Gastrocnemius medialis (tissue), 4 donors: ENCODE data around the gene TDO2. TPM values are rescaled to one million over a fixed set of nuclear protein-coding genes. Genes with fewer than 3 reads are reported as not detected.

Experiments used
- ATAC-seq, 2 donors: fragments of 150-250 bp; one replicate each; pipeline ENCODE4 v1.9.1; 2016
- DNase-seq, 2 donors: peaks; one replicate each; pipeline ENCODE4 v3.0.0-alpha.2; 2019
- H3K27ac ChIP-seq, 4 donors: fragments of 200-600 bp; sonication (generic); 1 replicate in 1 of 4; 2 replicates in 3 of 4; pipeline ENCODE4 v1.5.1; 2016 to 2018; ENCODE audit warnings: mild to moderate bottlenecking in 2 of 4, moderate library complexity in 1 of 4
- H3K27me3 ChIP-seq, 3 donors: fragments of 200-600 bp; sonication (generic) in 2 of 3; 1 replicate in 1 of 3; 2 replicates in 2 of 3; pipeline versions ENCODE4 v1.5.1 to v1.6.0; 2016 to 2019; ENCODE audit warnings: mild to moderate bottlenecking in 1 of 3, moderate library complexity in 1 of 3
- H3K36me3 ChIP-seq, 2 donors: fragments of 200-600 bp; sonication (generic) in 1 of 2; one replicate each; pipeline ENCODE4 v1.5.1; 2017 to 2018
- H3K4me1 ChIP-seq, 2 donors: fragments of 200-600 bp; sonication (generic) in 1 of 2; one replicate each; pipeline ENCODE4 v1.5.1; 2016 to 2017; ENCODE audit warnings: mild to moderate bottlenecking in 2 of 2
- H3K4me3 ChIP-seq, 4 donors: fragments of 200-600 bp; sonication (generic) in 3 of 4; 1 replicate in 1 of 4; 2 replicates in 3 of 4; pipeline ENCODE4 v1.5.1; 2016 to 2019; ENCODE audit warnings: mild to moderate bottlenecking in 2 of 4
- H3K9me3 ChIP-seq, 3 donors: fragments of 200-600 bp; sonication (generic) in 2 of 3; 1 replicate in 1 of 3; 2 replicates in 2 of 3; pipeline ENCODE4 v1.5.1; 2016 to 2019
- CTCF ChIP-seq, 5 experiments: fragments of 450-650 bp in 3 of 5; fragments of 200-600 bp in 2 of 5; sonication (generic) in 2 of 5; IDR thresholded peaks in 4 of 5; conservative IDR thresholded peaks in 1 of 5; 1 replicate in 4 of 5; 2 replicates in 1 of 5; pipeline ENCODE4 v1.5.1; 2016 to 2019; ENCODE audit warnings: antibody characterized with exemption in 5 of 5, mild to moderate bottlenecking in 3 of 5, moderate library complexity in 3 of 5
- POLR2A ChIP-seq, 2 donors: fragments of 450-650 bp; IDR thresholded peaks; one replicate each; pipeline ENCODE4 v1.6.1; 2017; ENCODE audit warnings: antibody characterized with exemption in 2 of 2, mild to moderate bottlenecking in 2 of 2, moderate library complexity in 2 of 2
- in situ Hi-C, 4 donors: fragments of 200-750 bp; cut with MboI; loops; one replicate each; pipeline versions ENCODE4 v1.15.0 to v1.8.0; 2017; ENCODE audit warnings: low sequenced_read_pairs in 4 of 4
- intact Hi-C: fragments of 100-400 bp; cut with DNase I; formaldehyde crosslinking; loops from one replicate; pipeline ENCODE4 v1.15.1; 2023; ENCODE audit warnings: low total_unique reads
- total RNA-seq, 4 donors: library from RNA; depleted of rRNA; stranded (reverse); fragments of >200 nt; gene quantifications; one replicate each; pipeline versions ENCODE4 v1.1.0 to v1.2.3, GENCODE V29; 2016

TDO2 gene
- total RNA-seq, 4 donors from 2014 or later: 0.62 to 2.0 TPM; not detected in 2

DNA sequence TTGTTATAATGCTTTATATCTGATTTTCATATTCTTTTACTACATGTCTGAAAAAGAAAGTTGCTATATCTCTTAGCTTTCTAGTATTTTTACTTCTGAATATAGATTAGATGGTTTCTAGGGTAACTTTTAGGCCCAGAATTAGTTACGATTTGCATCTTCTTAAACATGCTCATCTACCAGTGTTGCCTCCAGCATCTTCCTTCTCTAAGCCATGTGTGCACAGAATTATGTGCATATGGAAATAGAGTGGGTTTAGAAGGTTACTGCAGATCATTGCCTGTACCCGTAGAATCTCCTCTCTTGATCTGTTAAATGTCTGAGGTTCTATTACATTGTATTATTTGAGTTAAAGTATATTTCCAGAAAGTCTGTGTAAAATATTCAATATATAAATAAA lies 2.5 kb upstream of the TDO2 start:
- Histone ChIP-seq H3K27me3 (no peaks in the 10 kb centered on the region), H3K36me3 (no peaks in the 10 kb centered on the region), H3K4me3 (no peak overlapping the region), H3K27ac (no peak overlapping the region), H3K9me3 (no peaks in the 10 kb centered on the region), H3K4me1 (no peaks in the 10 kb centered on the region)
- in situ Hi-C loops: no loop called here
- intact Hi-C loops: no loop called here
- DNase-seq (no peak), ATAC-seq (no peak)
- TF ChIP-seq POLR2A (IDR thresholded peaks at IDR 0.05) (no peak), CTCF (IDR thresholded peaks at IDR 0.05 in 4 of 5, conservative IDR thresholded peaks at IDR 0.05 in 1 of 5) (no peak)

GRCh38 chr4:155904331-155904730 lies 835 bp downstream of the TDO2 start:
- Histone ChIP-seq H3K27me3 (no peaks in the 10 kb centered on the region), H3K4me1 (peaks cover 0 to 7% of the 10 kb centered on the region in 2 donors), H3K27ac (no peak overlapping the region), H3K36me3 (no peaks in the 10 kb centered on the region), H3K4me3 (no peak overlapping the region), H3K9me3 (no peaks in the 10 kb centered on the region)
- in situ Hi-C loops: no loop called here
- no peak for TF ChIP-seq CTCF (IDR thresholded peaks at IDR 0.05 in 4 of 5, conservative IDR thresholded peaks at IDR 0.05 in 1 of 5)
- no peak for TF ChIP-seq POLR2A (IDR thresholded peaks at IDR 0.05)
- intact Hi-C loops: no loop called here
- no peak for ATAC-seq
- DNase-seq: no peak

DNA sequence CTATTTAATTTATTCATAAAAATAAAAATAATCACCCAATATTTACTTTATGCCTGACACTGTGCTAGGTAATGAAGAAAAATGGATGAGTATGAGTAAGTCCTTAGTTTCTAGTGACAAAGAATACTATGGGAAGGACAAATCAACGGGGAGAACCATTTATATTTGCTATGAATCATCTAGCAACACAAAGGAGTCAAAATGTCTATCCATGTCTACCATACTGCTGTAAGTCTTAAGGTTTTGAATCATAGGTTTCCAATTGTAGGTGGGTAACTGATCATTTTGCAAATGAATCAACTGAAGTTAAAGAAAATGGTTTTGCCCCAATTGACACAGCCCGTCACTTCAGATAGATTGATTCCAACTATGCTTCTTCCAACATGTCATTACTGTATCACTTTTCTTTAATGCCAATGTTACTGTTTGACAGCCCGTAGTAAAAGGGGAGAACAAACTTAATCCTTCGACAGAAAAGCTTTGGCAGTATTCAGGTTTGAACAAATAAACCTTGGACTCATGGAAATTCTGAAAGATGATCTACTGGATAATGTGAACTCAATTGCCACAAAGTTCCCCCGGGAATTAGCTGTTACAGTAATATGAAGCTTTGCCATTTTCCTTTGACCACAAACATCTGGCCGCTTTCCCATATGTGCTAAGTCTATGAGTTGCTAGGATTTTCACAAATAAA lies 3.2 kb downstream of the TDO2 start:
- intact Hi-C loops: no loop called here
- TF ChIP-seq CTCF (IDR thresholded peaks at IDR 0.05 in 4 of 5, conservative IDR thresholded peaks at IDR 0.05 in 1 of 5): no peak
- TF ChIP-seq POLR2A (IDR thresholded peaks at IDR 0.05): no peak
- in situ Hi-C loops: no loop called here
- H3K27me3 ChIP-seq: no peaks in the 10 kb centered on the region
- no peaks in the 10 kb centered on the region for H3K9me3 ChIP-seq
- no peak overlapping the region for H3K27ac ChIP-seq
- ATAC-seq (no peak), DNase-seq (peak in 1 of 2 donors; percentile 5)
- no peaks in the 10 kb centered on the region for H3K36me3 ChIP-seq
- H3K4me3 ChIP-seq: no peak overlapping the region
- H3K4me1 ChIP-seq: peaks cover 0 to 7% of the 10 kb centered on the region in 2 donors

DNA sequence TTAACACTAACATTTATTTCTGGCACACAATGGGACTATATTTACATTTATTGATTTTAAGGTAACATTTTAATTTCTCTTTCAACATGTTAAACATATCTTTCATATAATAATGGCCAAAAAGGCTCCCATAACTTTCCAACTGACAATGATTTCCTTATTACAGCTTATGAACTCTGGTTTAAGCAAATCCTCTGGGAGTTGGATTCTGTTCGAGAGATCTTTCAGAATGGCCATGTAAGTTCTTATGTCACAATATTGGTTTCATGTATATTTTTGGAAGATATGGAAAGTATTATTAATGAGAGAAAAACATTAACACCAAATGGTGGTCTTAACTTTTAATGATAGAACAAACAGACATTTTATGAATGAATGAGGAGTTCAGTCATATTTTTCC lies 4.1 kb downstream of the TDO2 start:
- Histone ChIP-seq H3K4me3 (no peak overlapping the region), H3K27ac (no peak overlapping the region), H3K9me3 (no peaks in the 10 kb centered on the region), H3K36me3 (no peaks in the 10 kb centered on the region), H3K27me3 (no peaks in the 10 kb centered on the region), H3K4me1 (peaks cover 0 to 7% of the 10 kb centered on the region in 2 donors)
- intact Hi-C loops (no loop called here), in situ Hi-C loops (no loop called here)
- ATAC-seq (no peak), DNase-seq (no peak)
- no peak for TF ChIP-seq CTCF (IDR thresholded peaks at IDR 0.05 in 4 of 5, conservative IDR thresholded peaks at IDR 0.05 in 1 of 5)
- TF ChIP-seq POLR2A (IDR thresholded peaks at IDR 0.05): no peak
